ENCODE measurements around the gene CCDC148. TPM values are rescaled to one million over a fixed set of nuclear protein-coding genes. Genes with fewer than 3 reads are reported as not detected.
"Not testable (repeated sequence)": the region's sequence is repeated elsewhere in the genome, so short reads cannot be mapped to it uniquely, and the experiment has no call there.

The CCDC148 gene
- total RNA-seq, 1 donor from 2014 or later = 0.36 TPM

DNA sequence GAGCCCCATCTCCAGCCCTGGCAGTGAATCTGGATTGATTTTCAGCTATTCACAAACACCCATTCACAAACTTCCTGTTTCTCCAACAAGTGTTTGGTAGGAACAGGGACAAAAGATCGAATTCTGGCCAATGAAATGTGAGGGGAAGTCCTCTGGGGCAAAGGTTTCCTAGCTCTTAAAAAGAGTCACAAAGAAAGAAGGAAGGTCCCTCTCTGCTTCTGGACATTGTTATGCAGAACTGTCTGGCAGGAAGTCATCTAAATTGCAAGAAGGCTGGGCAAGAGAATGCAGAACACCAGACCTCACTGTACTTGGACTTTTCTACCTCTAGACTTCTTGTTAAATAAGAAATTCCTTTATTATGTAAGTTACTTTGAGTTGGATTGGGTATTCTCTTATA, 137.3 kb downstream of the CCDC148 start:
- intact Hi-C loops (cut with micrococcal nuclease) = no loop called here
- peaks cover 5% of the 10 kb centered on the region for H3K4me1 Mint-ChIP-seq (ENCODE audit: low read depth)
- DNase-seq (ENCODE audit: low spot score) = no peak
- H3K4me3 Mint-ChIP-seq = no peak overlapping the region
- no peak overlapping the region for H3K27ac Mint-ChIP-seq
- no peaks in the 10 kb centered on the region for H3K36me3 Mint-ChIP-seq (ENCODE audit: low read depth)
- H3K9me3 Mint-ChIP-seq = no peaks in the 10 kb centered on the region
- H3K27me3 Mint-ChIP-seq (ENCODE audit: insufficient read depth) = no peaks in the 10 kb centered on the region

DNA sequence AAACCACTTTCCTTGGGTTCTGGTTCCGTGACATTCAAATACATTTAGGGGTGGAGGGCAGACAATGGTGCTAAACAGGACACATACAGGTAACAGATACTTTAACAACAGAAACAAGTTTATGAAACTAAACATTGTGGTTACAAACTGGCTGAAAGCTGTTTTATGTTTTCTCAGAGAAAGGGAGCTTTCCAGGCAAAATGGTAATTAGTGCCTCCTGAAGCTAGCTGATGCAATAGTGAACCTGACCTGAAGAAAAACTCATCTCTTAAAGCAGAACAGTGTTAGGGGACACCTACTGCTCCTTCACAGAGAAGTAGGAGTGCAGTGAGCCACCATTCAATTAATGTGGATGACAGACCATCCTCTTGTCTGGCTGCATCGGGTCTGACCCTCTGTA, 138.9 kb downstream of the CCDC148 start:
- intact Hi-C loops (cut with micrococcal nuclease) = no loop called here
- Mint-ChIP-seq H3K27ac (no peak overlapping the region), H3K27me3 (ENCODE audit: insufficient read depth) (no peaks in the 10 kb centered on the region), H3K9me3 (no peaks in the 10 kb centered on the region), H3K4me3 (no peak overlapping the region), H3K36me3 (ENCODE audit: low read depth) (no peaks in the 10 kb centered on the region), H3K4me1 (ENCODE audit: low read depth) (peaks cover 5% of the 10 kb centered on the region)
- no peak for DNase-seq (ENCODE audit: low spot score)

DNA sequence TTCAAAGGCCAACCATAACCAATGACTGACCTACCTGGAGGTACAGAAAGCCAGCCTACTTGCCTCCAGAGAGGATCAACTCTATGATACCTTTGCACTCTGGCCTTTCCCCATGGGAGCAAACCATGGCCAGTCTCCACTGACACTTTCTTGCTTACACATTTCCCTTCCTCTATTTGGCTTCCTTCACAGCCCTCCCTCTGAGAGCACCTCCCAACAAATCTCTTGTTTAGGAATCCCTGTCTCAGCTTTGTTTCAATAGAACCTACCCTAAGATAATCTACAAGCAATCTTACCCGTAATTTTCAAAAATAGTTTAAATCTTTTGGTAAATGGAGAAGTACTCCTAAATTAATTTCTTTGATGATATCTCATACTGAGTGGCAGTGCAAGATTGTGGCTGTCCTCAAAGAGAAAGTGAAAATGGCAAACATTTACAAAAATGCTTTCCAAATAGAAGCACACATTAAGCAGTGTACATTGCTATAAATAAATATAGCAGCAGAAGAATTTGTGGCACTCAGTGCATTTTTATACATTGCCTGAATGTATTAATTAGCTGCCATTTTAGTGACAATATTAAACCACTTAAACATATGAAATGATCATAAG, 140.6 kb downstream of the CCDC148 start:
- Mint-ChIP-seq H3K36me3 (ENCODE audit: low read depth) (no peaks in the 10 kb centered on the region), H3K4me1 (ENCODE audit: low read depth) (peaks cover 5% of the 10 kb centered on the region), H3K27me3 (ENCODE audit: insufficient read depth) (no peaks in the 10 kb centered on the region), H3K4me3 (no peak overlapping the region), H3K9me3 (no peaks in the 10 kb centered on the region), H3K27ac (no peak overlapping the region)
- DNase-seq (ENCODE audit: low spot score) = no peak
- intact Hi-C loops (cut with micrococcal nuclease) = no loop called here

DNA sequence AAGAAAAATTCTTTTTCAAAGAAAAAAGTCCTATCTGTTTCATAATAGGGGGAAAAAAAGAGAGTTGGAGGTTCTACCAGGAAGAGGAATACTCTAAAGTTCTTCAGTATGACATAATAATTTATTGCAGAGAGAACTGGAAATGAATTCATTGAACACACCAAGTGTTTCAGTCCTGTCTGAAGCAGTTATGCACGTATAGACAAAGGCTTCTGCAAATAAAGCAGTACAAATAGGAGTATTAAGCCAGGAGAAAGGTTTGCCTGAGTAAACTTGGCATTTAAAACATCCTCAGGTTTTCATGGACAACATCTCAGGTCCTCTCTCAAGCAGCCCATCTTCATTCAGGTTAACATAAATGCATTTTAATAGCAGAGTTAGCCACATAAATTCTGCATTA, 141.6 kb downstream of the CCDC148 start:
- H3K4me1 Mint-ChIP-seq (ENCODE audit: low read depth) = peaks cover 5% of the 10 kb centered on the region
- no peaks in the 10 kb centered on the region for H3K9me3 Mint-ChIP-seq
- no peak for DNase-seq (ENCODE audit: low spot score)
- H3K4me3 Mint-ChIP-seq = no peak overlapping the region
- H3K27me3 Mint-ChIP-seq (ENCODE audit: insufficient read depth) = no peaks in the 10 kb centered on the region
- no peaks in the 10 kb centered on the region for H3K36me3 Mint-ChIP-seq (ENCODE audit: low read depth)
- intact Hi-C loops (cut with micrococcal nuclease) = no loop called here
- no peak overlapping the region for H3K27ac Mint-ChIP-seq

DNA sequence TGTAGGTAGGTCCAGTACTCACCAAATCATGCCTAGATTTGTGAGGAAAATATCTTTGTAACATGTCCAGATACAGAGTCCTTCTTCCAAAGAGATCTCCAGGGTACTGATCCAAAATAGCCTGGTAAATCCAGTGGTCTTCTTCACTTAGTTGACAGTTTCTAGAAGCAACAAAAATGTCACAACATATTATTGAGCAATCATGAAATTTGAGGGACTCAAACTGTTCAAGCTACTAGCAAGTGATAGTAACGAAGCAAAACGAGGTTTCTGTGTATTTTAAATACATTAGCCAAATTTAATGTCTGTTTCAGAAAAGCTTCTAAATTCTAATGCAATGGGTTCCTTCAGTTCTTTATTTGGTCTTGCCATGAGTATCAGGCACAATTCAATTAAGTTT, 142.8 kb downstream of the CCDC148 start:
- intact Hi-C loops (cut with micrococcal nuclease) = no loop called here
- Mint-ChIP-seq H3K4me3 (no peak overlapping the region), H3K27me3 (ENCODE audit: insufficient read depth) (peaks cover under 1% of the 10 kb centered on the region), H3K27ac (no peak overlapping the region), H3K4me1 (ENCODE audit: low read depth) (peaks cover 5% of the 10 kb centered on the region), H3K36me3 (ENCODE audit: low read depth) (no peaks in the 10 kb centered on the region), H3K9me3 (no peaks in the 10 kb centered on the region)
- DNase-seq (ENCODE audit: low spot score) = no peak

DNA sequence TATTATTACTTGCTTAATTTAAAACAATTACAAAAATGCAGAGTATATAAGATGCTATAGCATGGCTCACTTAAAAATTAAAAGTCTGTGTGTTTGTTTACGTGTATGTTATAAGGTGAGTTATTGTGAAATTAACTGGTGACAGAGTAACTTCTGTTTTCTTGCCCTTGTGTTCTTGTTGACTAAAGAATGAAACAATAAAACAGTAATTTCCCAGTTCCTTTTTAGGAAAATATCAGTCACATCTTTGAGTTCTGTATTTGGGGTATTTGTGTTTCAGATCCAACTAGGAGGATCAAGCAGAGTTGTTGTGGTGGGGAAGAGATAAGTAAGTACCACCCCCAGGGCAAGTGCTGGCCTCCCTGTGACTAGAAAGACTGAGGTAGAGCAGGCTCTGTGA, 143.6 kb downstream of the CCDC148 start:
- no peak for DNase-seq (ENCODE audit: low spot score)
- no peak overlapping the region for H3K27ac Mint-ChIP-seq
- intact Hi-C loops (cut with micrococcal nuclease) = no loop called here
- H3K9me3 Mint-ChIP-seq = no peaks in the 10 kb centered on the region
- H3K4me3 Mint-ChIP-seq = no peak overlapping the region
- H3K4me1 Mint-ChIP-seq (ENCODE audit: low read depth) = peaks cover 5% of the 10 kb centered on the region
- H3K27me3 Mint-ChIP-seq (ENCODE audit: insufficient read depth) = peaks cover 3% of the 10 kb centered on the region
- no peaks in the 10 kb centered on the region for H3K36me3 Mint-ChIP-seq (ENCODE audit: low read depth)

DNA sequence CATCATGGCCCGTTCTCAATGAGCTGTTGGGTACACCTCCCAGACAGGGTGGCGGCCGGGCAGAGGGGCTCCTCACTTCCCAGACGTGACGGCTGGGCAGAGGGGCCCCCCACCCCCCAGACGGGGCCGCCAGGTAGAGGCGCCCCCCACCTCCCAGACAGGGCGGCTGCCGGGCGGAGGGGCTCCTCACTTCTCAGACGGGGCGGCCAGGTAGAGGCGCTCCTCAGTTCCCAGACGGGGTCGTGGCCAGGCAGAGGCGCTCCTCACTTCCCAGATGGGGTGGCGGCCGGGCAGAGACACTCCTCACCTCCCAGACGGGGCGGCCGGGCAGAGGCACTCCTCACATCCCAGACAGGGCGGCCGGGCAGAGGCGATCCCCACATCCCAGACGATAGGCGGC, 146.1 kb downstream of the CCDC148 start:
- H3K4me1 Mint-ChIP-seq (ENCODE audit: low read depth); intact Hi-C loops (cut with micrococcal nuclease); H3K4me3 Mint-ChIP-seq; H3K36me3 Mint-ChIP-seq (ENCODE audit: low read depth); H3K27me3 Mint-ChIP-seq (ENCODE audit: insufficient read depth); H3K27ac Mint-ChIP-seq; DNase-seq (ENCODE audit: low spot score); H3K9me3 Mint-ChIP-seq: not testable (repeated sequence)

DNA sequence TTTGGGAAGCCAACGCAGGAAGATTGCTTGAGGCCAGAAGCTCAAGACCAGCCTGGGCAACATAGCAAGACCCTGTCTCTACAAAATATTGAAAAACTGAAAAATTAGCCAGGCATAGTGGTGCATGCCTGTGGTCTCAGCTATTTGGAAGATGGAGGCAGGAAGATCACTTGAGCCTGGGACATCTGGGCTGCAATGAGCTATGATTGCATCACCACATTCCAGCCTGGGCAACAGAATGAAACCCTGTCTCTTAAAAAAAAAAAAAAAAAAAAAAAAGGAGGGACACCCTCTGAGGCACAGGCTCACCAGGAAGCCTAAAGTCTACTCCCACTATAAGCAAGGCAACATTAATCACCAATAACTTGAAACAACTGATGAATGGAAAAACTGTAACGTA, 151.1 kb downstream of the CCDC148 start:
- intact Hi-C loops (cut with micrococcal nuclease) = no loop called here
- H3K4me3 Mint-ChIP-seq = no peak overlapping the region
- H3K4me1 Mint-ChIP-seq (ENCODE audit: low read depth) = no peaks in the 10 kb centered on the region
- peaks cover 3% of the 10 kb centered on the region for H3K27me3 Mint-ChIP-seq (ENCODE audit: insufficient read depth)
- DNase-seq (ENCODE audit: low spot score) = no peak
- peaks cover 4% of the 10 kb centered on the region for H3K9me3 Mint-ChIP-seq
- no peak overlapping the region for H3K27ac Mint-ChIP-seq
- no peaks in the 10 kb centered on the region for H3K36me3 Mint-ChIP-seq (ENCODE audit: low read depth)

DNA sequence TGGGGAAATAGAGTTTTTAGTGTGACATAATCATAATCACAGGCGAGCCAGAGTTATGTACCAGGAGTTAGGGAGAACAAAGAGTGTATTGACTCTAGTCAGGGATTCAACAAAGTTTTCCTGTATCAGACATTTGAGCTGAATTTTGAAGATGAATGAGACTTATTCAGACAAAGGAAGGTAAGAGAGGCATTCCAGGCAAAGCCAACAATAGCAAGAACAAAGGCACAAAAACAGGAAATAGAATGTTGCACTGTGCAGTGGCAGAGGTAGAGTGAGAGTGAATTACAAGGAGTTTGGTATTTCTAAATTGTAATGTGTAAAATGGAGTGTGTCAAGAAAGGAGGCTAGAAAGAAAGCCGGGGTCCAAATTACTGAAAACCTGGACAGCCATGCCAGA, 156.2 kb downstream of the CCDC148 start:
- Mint-ChIP-seq H3K27ac (no peak overlapping the region), H3K27me3 (ENCODE audit: insufficient read depth) (peaks cover 3% of the 10 kb centered on the region), H3K36me3 (ENCODE audit: low read depth) (no peaks in the 10 kb centered on the region), H3K4me1 (ENCODE audit: low read depth) (no peaks in the 10 kb centered on the region), H3K4me3 (no peak overlapping the region), H3K9me3 (no peaks in the 10 kb centered on the region)
- intact Hi-C loops (cut with micrococcal nuclease) = no loop called here
- DNase-seq (ENCODE audit: low spot score) = no peak

DNA sequence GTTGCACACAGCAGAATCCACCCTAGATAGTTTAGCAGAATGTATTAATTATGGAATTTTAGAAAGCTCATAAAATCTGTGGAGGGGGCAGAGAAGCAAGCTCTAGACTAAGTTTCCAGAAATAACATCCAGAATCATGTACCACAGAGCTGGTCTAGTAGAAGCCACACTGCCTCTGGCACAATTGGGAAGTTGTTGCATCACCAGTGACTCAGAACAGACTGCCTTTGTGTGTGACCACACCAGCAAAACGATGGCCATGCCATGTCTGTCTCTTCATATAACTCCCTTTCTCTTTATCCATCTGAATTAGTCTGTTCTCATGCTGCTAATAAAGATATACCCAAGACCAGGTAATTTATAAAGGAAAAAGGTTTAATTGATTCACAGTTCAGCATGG, 158.9 kb downstream of the CCDC148 start:
- Mint-ChIP-seq H3K27me3 (ENCODE audit: insufficient read depth) (peaks cover 3% of the 10 kb centered on the region), H3K4me3 (no peak overlapping the region), H3K27ac (no peak overlapping the region), H3K9me3 (no peaks in the 10 kb centered on the region), H3K4me1 (ENCODE audit: low read depth) (no peaks in the 10 kb centered on the region), H3K36me3 (ENCODE audit: low read depth) (no peaks in the 10 kb centered on the region)
- no peak for DNase-seq (ENCODE audit: low spot score)
- intact Hi-C loops (cut with micrococcal nuclease) = no loop called here

DNA sequence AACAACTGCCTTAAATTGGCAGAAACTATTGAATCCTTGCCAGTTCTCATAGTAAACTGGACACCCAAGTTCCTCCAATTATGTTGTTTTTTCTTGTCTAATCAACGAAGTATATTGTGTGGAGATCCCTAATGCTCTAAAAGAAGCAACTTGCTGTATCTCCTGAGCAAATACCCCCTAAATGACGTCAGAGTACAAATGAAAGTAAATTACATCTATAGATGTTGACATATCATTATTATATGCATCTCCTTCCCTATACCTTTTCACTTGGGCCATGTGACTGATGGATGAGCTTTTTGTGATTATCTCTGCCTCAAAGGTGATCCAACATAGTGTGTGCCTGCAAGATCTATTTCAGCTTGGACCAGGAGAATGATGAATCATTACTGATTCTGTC, 159.4 kb downstream of the CCDC148 start:
- Mint-ChIP-seq H3K36me3 (ENCODE audit: low read depth) (no peaks in the 10 kb centered on the region), H3K4me1 (ENCODE audit: low read depth) (no peaks in the 10 kb centered on the region), H3K9me3 (no peaks in the 10 kb centered on the region), H3K4me3 (no peak overlapping the region), H3K27ac (no peak overlapping the region), H3K27me3 (ENCODE audit: insufficient read depth) (peaks cover 3% of the 10 kb centered on the region)
- no peak for DNase-seq (ENCODE audit: low spot score)
- intact Hi-C loops (cut with micrococcal nuclease) = no loop called here

DNA sequence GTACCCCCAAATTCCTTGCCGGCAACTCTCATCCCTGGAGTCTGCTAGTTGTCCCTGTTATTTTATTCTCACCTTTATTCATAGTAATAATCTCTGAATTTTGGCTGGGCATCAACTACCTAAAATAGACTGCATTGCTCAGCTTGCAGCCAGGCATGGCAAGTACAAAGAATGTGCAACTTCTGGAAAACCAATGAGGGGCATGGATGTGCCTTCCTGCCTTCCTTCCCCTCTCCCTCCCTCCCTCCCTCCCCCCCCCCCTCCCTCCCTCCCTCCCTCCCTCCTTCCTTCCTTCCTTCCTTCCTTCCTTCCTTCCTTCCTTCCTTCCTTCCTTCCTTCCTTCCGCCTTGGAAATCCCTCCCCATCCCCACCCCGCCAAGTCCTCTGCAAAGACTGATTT, 162.8 kb downstream of the CCDC148 start:
- Mint-ChIP-seq H3K4me1 (ENCODE audit: low read depth) (no peaks in the 10 kb centered on the region), H3K4me3 (no peak overlapping the region), H3K36me3 (ENCODE audit: low read depth) (no peaks in the 10 kb centered on the region), H3K27ac (no peak overlapping the region), H3K9me3 (no peaks in the 10 kb centered on the region), H3K27me3 (ENCODE audit: insufficient read depth) (peaks cover 3% of the 10 kb centered on the region)
- intact Hi-C loops (cut with micrococcal nuclease) = no loop called here
- DNase-seq (ENCODE audit: low spot score) = no peak

DNA sequence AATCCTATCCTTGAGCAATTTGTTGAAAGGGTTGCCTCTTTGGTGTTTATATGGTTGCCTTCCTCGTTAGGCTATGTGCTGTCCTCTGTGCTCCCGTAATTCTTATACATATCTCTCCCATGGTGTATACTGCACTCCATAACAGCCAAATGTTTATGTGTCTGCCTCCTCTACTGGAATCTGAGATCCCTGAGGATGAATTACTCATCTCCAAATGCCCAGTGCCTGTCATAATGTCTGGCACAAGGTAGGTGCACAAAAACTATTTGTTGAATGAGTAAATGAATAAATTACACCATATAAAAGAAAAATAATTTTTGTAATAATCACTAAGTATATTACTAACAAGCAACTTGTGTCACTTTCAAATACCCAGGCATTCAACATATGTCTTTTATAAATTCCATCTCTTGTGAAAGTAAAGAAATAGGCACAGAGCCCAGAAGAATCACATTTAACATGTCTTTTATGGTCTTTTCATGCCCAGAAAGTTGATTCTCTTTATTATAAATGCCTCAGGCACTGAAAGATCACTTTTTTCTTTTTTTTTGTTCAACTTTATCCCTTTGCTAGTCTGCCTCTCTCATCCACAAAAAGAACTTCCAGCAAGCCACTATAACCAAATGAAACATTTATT, 164.9 kb downstream of the CCDC148 start:
- intact Hi-C loops (cut with micrococcal nuclease) = no loop called here
- Mint-ChIP-seq H3K4me3 (no peak overlapping the region), H3K9me3 (no peaks in the 10 kb centered on the region), H3K36me3 (ENCODE audit: low read depth) (no peaks in the 10 kb centered on the region), H3K27me3 (ENCODE audit: insufficient read depth) (no peaks in the 10 kb centered on the region), H3K27ac (no peak overlapping the region), H3K4me1 (ENCODE audit: low read depth) (no peaks in the 10 kb centered on the region)
- DNase-seq (ENCODE audit: low spot score) = no peak

DNA sequence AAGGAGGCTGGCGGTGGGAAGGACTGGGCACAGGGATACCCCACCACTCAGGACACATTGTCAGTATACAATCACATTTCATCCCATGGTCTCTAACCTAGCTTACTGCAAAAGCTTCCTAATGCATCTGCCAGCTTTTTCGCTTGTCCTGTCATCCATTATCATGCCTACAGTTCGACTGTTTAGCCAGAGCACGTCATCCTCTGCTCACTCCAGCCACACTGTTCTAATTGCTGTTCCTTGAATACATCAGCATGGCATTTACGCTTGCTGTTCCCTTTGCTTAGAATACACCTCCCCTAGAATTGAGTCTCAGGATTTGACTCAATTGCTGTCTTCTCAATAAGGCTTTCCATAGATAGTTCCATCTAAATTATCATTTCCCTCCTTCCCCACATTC, 166.3 kb downstream of the CCDC148 start:
- H3K27me3 Mint-ChIP-seq (ENCODE audit: insufficient read depth) = no peaks in the 10 kb centered on the region
- H3K9me3 Mint-ChIP-seq = no peaks in the 10 kb centered on the region

More for the DNA sequence above, 166.3 kb downstream of the CCDC148 start:
- Mint-ChIP-seq H3K36me3 (ENCODE audit: low read depth) (no peaks in the 10 kb centered on the region), H3K27ac (no peak overlapping the region), H3K4me1 (ENCODE audit: low read depth) (no peaks in the 10 kb centered on the region), H3K4me3 (no peak overlapping the region)
- no peak for DNase-seq (ENCODE audit: low spot score)
- intact Hi-C loops (cut with micrococcal nuclease) = no loop called here

Measured in activated T-helper 1 cell treated with anti-CD3 and anti-CD28 coated beads, Interleukin-12 subunit alpha, Interleukin-12 subunit beta, Interleukin-2, Interleukin-4 antibody, amounts not matched to agents 30 ng/mL and 10 ng/mL and 1 ng/mL, durations not matched to agents 14 hours and 24 hours and 36 hours (primary cell).